Endothelial cell of umbilical vein (primary cell): ENCODE measurements around the gene KCNMB2. TPM values are rescaled to one million over a fixed set of nuclear protein-coding genes. Genes with fewer than 3 reads are reported as not detected.

Experiments
- BruUV-seq: library from RNA; stranded (reverse); fragments of 400-500 nt; replicated peaks from 2 replicates; lab custom pipeline; 2021; lab: Mats Ljungman, UMichigan
- CTCF ChIA-PET: fragments of 300-600, 350-600 bp; sonication (Branson Sonifier 250); formaldehyde crosslinking; loops from one replicate; lab custom pipeline; 2021; ENCODE audit warnings: antibody characterized with exemption, inconsistent platforms; lab: Charles Lee
- POLR2A ChIA-PET: fragments of 300-600, 350-600 bp; sonication (Branson Sonifier 250); formaldehyde crosslinking; loops from one replicate; lab custom pipeline; 2021; ENCODE audit warnings: antibody characterized with exemption, inconsistent platforms; lab: Charles Lee
- DNase-seq: peaks from one replicate; pipeline ENCODE4 v3.0.0-alpha.2; 2011; ENCODE audit warnings: low read depth, low spot score
- FAIRE-seq: peaks from 2 replicates; lab custom pipeline; 2011; peaks lifted over from hg19 to GRCh38; lab: Jason Lieb, UNC
- H2AFZ ChIP-seq: 2 replicates; pipeline ENCODE4 v1.6.0; 2012; ENCODE audit warnings: low read depth, low read length, control low read depth, inconsistent platforms
- H3K27ac ChIP-seq: 2 replicates; pipeline ENCODE4 v1.5.1; 2011; ENCODE audit warnings: low read depth, mild to moderate bottlenecking, control low read depth, low read length, moderate library complexity; ENCODE audit not compliant: insufficient read depth
- H3K27me3 ChIP-seq, 2 experiments: 2 replicates each; pipeline versions ENCODE4 v1.6.0 to v1.6.1; 2011; ENCODE audit warnings: low read length in 2 of 2, mixed read lengths in 1 of 2; ENCODE audit not compliant: control insufficient read depth in 2 of 2, insufficient read depth in 2 of 2
- H3K36me3 ChIP-seq, 2 experiments: 2 replicates in 1 of 2; 3 replicates in 1 of 2; pipeline ENCODE4 v1.5.1; 2011; ENCODE audit warnings: low read length in 2 of 2, mild to moderate bottlenecking in 1 of 2, moderate library complexity in 1 of 2; ENCODE audit not compliant: control insufficient read depth in 2 of 2, insufficient read depth in 2 of 2; ENCODE audit errors: extremely low read depth in 1 of 2
- H3K4me1 ChIP-seq: 3 replicates; pipeline ENCODE4 v1.5.1; 2011; ENCODE audit warnings: mild to moderate bottlenecking, low read length; ENCODE audit not compliant: control insufficient read depth, insufficient read depth; ENCODE audit errors: extremely low read depth
- H3K4me2 ChIP-seq: 2 replicates; pipeline ENCODE4 v1.6.1; 2011; ENCODE audit warnings: low read length, control low read depth, mixed read lengths; ENCODE audit not compliant: insufficient read depth
- H3K4me3 ChIP-seq, 3 experiments: fragments of 200-600 bp in 1 of 3; sonication (generic), shearing (Covaris generic) in 1 of 3; replicated peaks in 1 of 3; 2 replicates each; pipeline ENCODE4 v1.5.1; 2011 to 2016; ENCODE audit warnings: control low read depth in 3 of 3, low read length in 3 of 3, mild to moderate bottlenecking in 2 of 3, inconsistent platforms in 1 of 3, low read depth in 1 of 3, moderate library complexity in 1 of 3; ENCODE audit not compliant: insufficient read depth in 1 of 3
- H3K79me2 ChIP-seq: 2 replicates; pipeline ENCODE4 v1.6.0; 2012; ENCODE audit warnings: low read length, inconsistent platforms; ENCODE audit not compliant: control insufficient read depth, insufficient read depth
- H3K9ac ChIP-seq: replicated peaks from 2 replicates; pipeline ENCODE3; 2011; ENCODE audit warnings: low read length, control low read depth; ENCODE audit not compliant: insufficient read depth; ENCODE audit errors: extremely low read depth
- H3K9me1 ChIP-seq: replicated peaks from 3 replicates; pipeline ENCODE4 v1.6.0; 2011; ENCODE audit warnings: mild to moderate bottlenecking, low read length; ENCODE audit not compliant: control insufficient read depth, insufficient read depth; ENCODE audit errors: extremely low read depth
- H3K9me3 ChIP-seq: replicated peaks from 2 replicates; pipeline ENCODE4 v1.5.1; 2012; ENCODE audit warnings: low read length, inconsistent platforms; ENCODE audit not compliant: control insufficient read depth, insufficient read depth
- H4K20me1 ChIP-seq: replicated peaks from 2 replicates; pipeline ENCODE3; 2011; ENCODE audit warnings: mild to moderate bottlenecking, low read length; ENCODE audit not compliant: control insufficient read depth, insufficient read depth; ENCODE audit errors: extremely low read depth
- EZH2 ChIP-seq: IDR thresholded peaks from 2 replicates; pipeline ENCODE4 v1.6.1; 2012; ENCODE audit warnings: borderline replicate concordance, low read depth, mild to moderate bottlenecking, moderate library complexity, low read length, inconsistent platforms; ENCODE audit not compliant: severe bottlenecking
- FOS ChIP-seq: IDR thresholded peaks from 2 replicates; pipeline ENCODE4 v1.6.1; 2011; ENCODE audit warnings: mild to moderate bottlenecking, low read length, moderate library complexity, borderline replicate concordance; ENCODE audit not compliant: insufficient read depth
- GATA2 ChIP-seq: IDR thresholded peaks from 2 replicates; pipeline ENCODE4 v1.7.0; 2011; ENCODE audit warnings: low read depth, mild to moderate bottlenecking, moderate library complexity, mixed read lengths, low read length; ENCODE audit not compliant: insufficient read length, insufficient read depth
- JUN ChIP-seq: IDR thresholded peaks from 2 replicates; pipeline ENCODE4 v1.6.1; 2011; ENCODE audit warnings: borderline replicate concordance, low read depth; ENCODE audit not compliant: insufficient read length, insufficient read depth
- MYC ChIP-seq: IDR thresholded peaks from one replicate; pipeline ENCODE4 v1.6.1; 2011; ENCODE audit warnings: mild to moderate bottlenecking, low read depth, low read length
- POLR2A ChIP-seq: IDR thresholded peaks from 2 replicates; pipeline ENCODE4 v1.6.1; 2012; ENCODE audit warnings: low read depth, mild to moderate bottlenecking, control low read depth, low read length
- POLR2AphosphoS5 ChIP-seq: IDR thresholded peaks from 2 replicates; pipeline ENCODE4 v1.6.1; 2012; ENCODE audit warnings: low read depth, mild to moderate bottlenecking, control low read depth, low read length, moderate library complexity; ENCODE audit not compliant: insufficient read depth
- dilution Hi-C: fragments of 300-500 bp; cut with MboI; formaldehyde crosslinking; loops from one replicate; pipeline ENCODE4 v1.15.0; 2019; ENCODE audit warnings: low sequenced_read_pairs; ENCODE audit not compliant: extremely low pct_ligation_motif_present
- intact Hi-C: fragments of 100-400 bp; cut with micrococcal nuclease; formaldehyde crosslinking; loops from one replicate; pipeline ENCODE4 v1.10.0; 2022
- polyA plus RNA-seq, 4 experiments: library from polyadenylated mRNA; depleted of rRNA in 3 of 4; stranded (reverse) in 3 of 4; unstranded in 1 of 4; fragments of >200 nt; gene quantifications; 2 replicates each; pipeline versions ENCODE4 v1.2.1 to v1.2.3, GENCODE V29; 2011 to 2012; ENCODE audit warnings: missing spikeins in 1 of 4
- total RNA-seq: library from RNA; stranded (reverse); gene quantifications from 2 replicates; pipeline ENCODE4 v1.2.3, GENCODE V29; 2021
- TF ChIP-seq, protein P1 (sequence below): IDR thresholded peaks from 2 replicates; pipeline ENCODE4 v1.6.1; 2011; ENCODE audit not compliant: insufficient read depth, insufficient read length
- TF ChIP-seq, protein P2 (sequence below), 2 donors: IDR thresholded peaks; 1 replicate in 1 of 2; 2 replicates in 1 of 2; pipeline ENCODE4 v1.5.1; 2011; ENCODE audit warnings: low read length in 2 of 2, mild to moderate bottlenecking in 2 of 2, moderate library complexity in 2 of 2, control low read depth in 1 of 2, inconsistent platforms in 1 of 2, low read depth in 1 of 2; ENCODE audit not compliant: insufficient read depth in 1 of 2; ENCODE audit errors: extremely low read depth in 1 of 2

KCNMB2 gene
- total and polyA plus RNA-seq, 2 donors (not counting 3 experiments of a cell fraction or from before 2014, with no cell fraction given) = not detected

DNA sequence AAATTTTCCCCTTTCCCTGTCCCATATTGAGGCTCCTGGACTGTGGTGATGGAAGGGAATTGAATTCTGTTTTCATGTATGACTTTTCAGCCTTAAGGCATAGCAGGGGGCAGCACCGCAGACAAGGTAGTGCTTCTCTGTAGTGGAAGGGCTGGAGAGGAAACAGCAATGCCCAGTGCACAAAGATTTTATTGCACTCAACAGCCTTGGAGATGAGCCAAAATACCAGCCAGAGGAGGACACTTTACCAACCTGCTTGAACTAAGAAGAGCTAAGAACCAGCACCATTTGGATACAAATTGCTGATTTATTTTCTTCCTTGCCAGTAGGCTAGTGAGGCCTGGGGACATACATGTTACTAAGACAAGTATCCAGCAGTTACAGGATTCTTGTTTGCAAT lies 98.7 kb downstream of the KCNMB2 start:
- no peaks in the 10 kb centered on the region for H3K36me3 ChIP-seq
- no peak for DNase-seq
- ChIA-PET POLR2A (no interaction called here), CTCF (no interaction called here)
- H3K4me1 ChIP-seq = no peaks in the 10 kb centered on the region
- intact Hi-C loops (no loop called here), dilution Hi-C loops (no loop called here)
- H3K4me3 ChIP-seq = no peak overlapping the region
- FAIRE-seq = no peak
- no peaks in the 10 kb centered on the region for H3K9me3 ChIP-seq
- no peaks in the 10 kb centered on the region for H4K20me1 ChIP-seq
- TF ChIP-seq GATA2 = no peak
- no peak for TF ChIP-seq POLR2AphosphoS5
- TF ChIP-seq, protein P1, sequence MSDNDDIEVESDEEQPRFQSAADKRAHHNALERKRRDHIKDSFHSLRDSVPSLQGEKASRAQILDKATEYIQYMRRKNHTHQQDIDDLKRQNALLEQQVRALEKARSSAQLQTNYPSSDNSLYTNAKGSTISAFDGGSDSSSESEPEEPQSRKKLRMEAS = no peak
- no peak for TF ChIP-seq JUN
- TF ChIP-seq FOS = no peak
- TF ChIP-seq POLR2A = no peak
- TF ChIP-seq, protein P2, sequence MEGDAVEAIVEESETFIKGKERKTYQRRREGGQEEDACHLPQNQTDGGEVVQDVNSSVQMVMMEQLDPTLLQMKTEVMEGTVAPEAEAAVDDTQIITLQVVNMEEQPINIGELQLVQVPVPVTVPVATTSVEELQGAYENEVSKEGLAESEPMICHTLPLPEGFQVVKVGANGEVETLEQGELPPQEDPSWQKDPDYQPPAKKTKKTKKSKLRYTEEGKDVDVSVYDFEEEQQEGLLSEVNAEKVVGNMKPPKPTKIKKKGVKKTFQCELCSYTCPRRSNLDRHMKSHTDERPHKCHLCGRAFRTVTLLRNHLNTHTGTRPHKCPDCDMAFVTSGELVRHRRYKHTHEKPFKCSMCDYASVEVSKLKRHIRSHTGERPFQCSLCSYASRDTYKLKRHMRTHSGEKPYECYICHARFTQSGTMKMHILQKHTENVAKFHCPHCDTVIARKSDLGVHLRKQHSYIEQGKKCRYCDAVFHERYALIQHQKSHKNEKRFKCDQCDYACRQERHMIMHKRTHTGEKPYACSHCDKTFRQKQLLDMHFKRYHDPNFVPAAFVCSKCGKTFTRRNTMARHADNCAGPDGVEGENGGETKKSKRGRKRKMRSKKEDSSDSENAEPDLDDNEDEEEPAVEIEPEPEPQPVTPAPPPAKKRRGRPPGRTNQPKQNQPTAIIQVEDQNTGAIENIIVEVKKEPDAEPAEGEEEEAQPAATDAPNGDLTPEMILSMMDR (IDR thresholded peaks at IDR 0.05; ENCODE audit: extremely low read depth in 1 of 2, insufficient read depth in 1 of 2, low read depth in 1 of 2, low read length in 2 of 2) = no peak
- no peak for TF ChIP-seq EZH2
- no peak for TF ChIP-seq MYC
- no peaks in the 10 kb centered on the region for H3K9me1 ChIP-seq
- no TSS peak for BruUV-seq
- H2AFZ ChIP-seq = no peak overlapping the region
- H3K27ac ChIP-seq = no peak overlapping the region
- no peak overlapping the region for H3K9ac ChIP-seq
- H3K27me3 ChIP-seq = no peaks in the 10 kb centered on the region
- H3K79me2 ChIP-seq = no peaks in the 10 kb centered on the region
- H3K4me2 ChIP-seq = no peak overlapping the region
